Colonic mucosa (tissue), 4 donors: ENCODE data around the gene CUX1. TPM values are rescaled to one million over a fixed set of nuclear protein-coding genes. Genes with fewer than 3 reads are reported as not detected.
A peak's percentile ranks its signal among the peaks of the same experiment; 100 is the strongest.

Experiments used
- DNase-seq: peaks from one replicate; pipeline ENCODE4 v3.0.0-alpha.2; 2020
- H3K27ac ChIP-seq: fragments of 200-600 bp; one replicate; pipeline ENCODE4 v1.8.0; 2021
- H3K27me3 ChIP-seq: fragments of 200-600 bp; one replicate; pipeline ENCODE4 v1.8.0; 2021
- H3K36me3 ChIP-seq: fragments of 200-600 bp; one replicate; pipeline ENCODE4 v1.8.0; 2021
- H3K4me1 ChIP-seq: fragments of 200-600 bp; one replicate; pipeline ENCODE4 v1.8.0; 2021; ENCODE audit warnings: mild to moderate bottlenecking
- H3K4me3 ChIP-seq: fragments of 200-600 bp; one replicate; pipeline ENCODE4 v1.8.0; 2021
- H3K9ac ChIP-seq, 2 donors: one replicate each; pipeline ENCODE4 v1.7.0; 2013; ENCODE audit warnings: control low read depth in 2 of 2, low read depth in 2 of 2, low read length in 2 of 2
- H3K9me3 ChIP-seq: fragments of 200-600 bp; one replicate; pipeline ENCODE4 v1.8.0; 2021
- CTCF ChIP-seq: fragments of 200-600 bp; IDR thresholded peaks from one replicate; pipeline ENCODE4 v1.8.0; 2022; ENCODE audit warnings: antibody characterized with exemption, mild to moderate bottlenecking
- intact Hi-C: fragments of 100-400 bp; cut with DNase I; formaldehyde crosslinking; loops from one replicate; pipeline ENCODE4 v1.14.1; 2022
- total RNA-seq, 2 donors: library from RNA; stranded (reverse); fragmentation: NEBNext Ultra II Directional in 1 of 2; extraction: Animal tissue kit (Norgen Biotek cat#: 25700) in 1 of 2; gene quantifications; one replicate each; pipeline ENCODE4 v1.2.1, GENCODE V29; 2021
- donor health status: healthy.
- donor health status: DM: no; HTN: no; CAD: no.
- donor health status: DM: no; HTN: no; CAD: no.

The CUX1 gene
- total RNA-seq, 2 donors from 2014 or later = 68.5 to 97.5 TPM

GRCh38 chr7:102117743-102118142 is 300.3 kb downstream of the CUX1 start:
- Histone ChIP-seq H3K36me3 (peaks cover 7% of the 10 kb centered on the region), H3K9ac (no peak overlapping the region), H3K9me3 (no peaks in the 10 kb centered on the region), H3K27ac (no peak overlapping the region), H3K27me3 (no peaks in the 10 kb centered on the region), H3K4me1 (peaks cover 8% of the 10 kb centered on the region), H3K4me3 (no peak overlapping the region)
- no peak for DNase-seq
- intact Hi-C loops = no loop called here
- no peak for TF ChIP-seq CTCF

- H3K36me3 ChIP-seq = no peaks in the 10 kb centered on the region
- no peaks in the 10 kb centered on the region for H3K27me3 ChIP-seq
- H3K9me3 ChIP-seq = no peaks in the 10 kb centered on the region
- intact Hi-C loops = no loop called here
- H3K9ac ChIP-seq = no peak overlapping the region
- no peak overlapping the region for H3K4me3 ChIP-seq
- peaks cover 8% of the 10 kb centered on the region for H3K4me1 ChIP-seq
- no peak overlapping the region for H3K27ac ChIP-seq
- no peak for TF ChIP-seq CTCF
- no peak for DNase-seq
These were observed 301.8 kb downstream of the CUX1 start for GRCh38 chr7:102119213-102119651.

DNA sequence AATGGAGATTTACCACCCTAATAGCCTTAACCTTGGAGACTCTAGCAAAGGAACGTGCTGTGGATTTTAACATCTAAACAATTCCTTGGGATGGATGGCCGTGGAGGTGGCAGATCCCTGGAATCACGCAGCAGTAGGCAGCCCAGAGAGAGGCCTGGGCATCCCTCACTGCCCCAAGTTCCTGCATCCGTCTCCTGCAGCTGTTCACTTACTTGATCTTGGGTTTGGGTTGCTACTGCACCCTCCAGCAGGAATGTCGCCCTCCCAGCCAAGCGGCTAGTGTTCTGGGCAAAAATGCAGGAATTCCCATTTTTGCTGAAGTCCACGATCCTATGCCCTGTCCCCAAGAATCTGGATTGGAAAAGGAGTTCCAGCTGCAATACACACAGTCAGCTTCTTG is 302.5 kb downstream of the CUX1 start:
- no peak for DNase-seq
- Histone ChIP-seq H3K4me3 (no peak overlapping the region), H3K36me3 (no peaks in the 10 kb centered on the region), H3K4me1 (peaks cover 8% of the 10 kb centered on the region), H3K27ac (no peak overlapping the region), H3K9me3 (no peaks in the 10 kb centered on the region), H3K9ac (no peak overlapping the region), H3K27me3 (no peaks in the 10 kb centered on the region)
- no peak for TF ChIP-seq CTCF
- intact Hi-C loops = no loop called here

DNA sequence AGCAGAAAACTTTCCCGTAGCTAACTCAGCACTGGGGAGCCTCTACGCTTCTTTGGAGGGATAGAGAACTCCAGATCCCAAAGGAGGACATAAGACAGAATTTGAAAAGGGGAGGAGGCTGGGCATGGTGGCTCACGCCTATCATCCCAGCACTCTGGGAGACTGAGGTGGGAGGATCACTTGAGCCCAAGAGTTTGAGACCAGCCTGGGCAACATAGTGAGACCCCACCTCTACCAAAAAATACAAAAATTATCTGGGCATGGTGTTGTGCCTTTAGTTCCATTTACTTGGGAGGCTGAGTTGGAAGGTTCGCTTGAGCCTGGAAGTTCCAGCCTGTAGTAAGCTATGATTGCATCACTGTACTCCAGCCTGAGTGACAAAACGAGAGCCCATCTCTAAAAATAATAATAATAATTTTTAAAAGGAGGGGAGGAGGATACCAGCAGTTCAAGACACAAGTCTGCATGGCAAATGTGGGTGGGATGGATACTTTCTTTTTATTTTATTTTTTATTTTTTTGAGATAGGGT is 303.3 kb downstream of the CUX1 start:
- Histone ChIP-seq H3K4me1 (peaks cover 8% of the 10 kb centered on the region), H3K4me3 (no peak overlapping the region), H3K27ac (no peak overlapping the region), H3K27me3 (no peaks in the 10 kb centered on the region), H3K36me3 (no peaks in the 10 kb centered on the region), H3K9ac (no peak overlapping the region), H3K9me3 (no peaks in the 10 kb centered on the region)
- intact Hi-C loops = no loop called here
- DNase-seq = no peak
- no peak for TF ChIP-seq CTCF

DNA sequence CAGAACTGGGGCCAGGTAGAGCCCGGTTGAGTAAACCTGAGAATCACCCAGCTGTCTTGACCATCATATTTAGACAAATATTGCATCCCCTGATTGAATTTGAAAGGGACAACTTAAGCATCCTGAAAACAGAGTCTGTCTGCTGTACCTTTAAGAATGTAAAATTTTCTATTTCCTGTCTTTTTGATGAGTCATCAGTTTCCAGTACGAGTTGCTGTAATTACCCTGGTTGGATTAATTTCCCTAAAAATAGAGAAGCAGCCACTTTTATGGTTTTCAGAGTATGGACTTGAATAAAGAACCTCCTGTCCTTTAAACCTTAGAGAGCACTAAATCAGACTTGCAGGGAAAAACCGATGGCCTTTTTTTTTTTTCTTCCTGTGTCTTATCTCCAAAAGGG is 304.6 kb downstream of the CUX1 start:
- Histone ChIP-seq H3K27ac (peak overlapping the region; percentile 57), H3K4me1 (peaks cover 8% of the 10 kb centered on the region), H3K9ac (peak overlapping the region in 1 of 2 donors; percentile 21), H3K4me3 (no peak overlapping the region), H3K27me3 (no peaks in the 10 kb centered on the region), H3K36me3 (no peaks in the 10 kb centered on the region), H3K9me3 (no peaks in the 10 kb centered on the region)
- DNase-seq = no peak
- no peak for TF ChIP-seq CTCF
- intact Hi-C loops = no loop called here
